HG03045 (cell line): ENCODE results near the gene FIZ1.
A peak's percentile ranks its signal among the peaks of the same experiment; 100 is the strongest.
"Not testable (repeated sequence)": the region's sequence is repeated elsewhere in the genome, so short reads cannot be mapped to it uniquely, and the experiment has no call there.

ENCODE experiments used
- ATAC-seq: cut with Tn5 transposase; IDR thresholded peaks from one replicate; pipeline ENCODE4 v1.9.1; 2021; ENCODE audit warnings: mild to moderate bottlenecking, moderate library complexity; ENCODE audit not compliant: unreplicated experiment

FIZ1 gene

GRCh38 chr19:55596304-55596703, 3.0 kb downstream of the FIZ1 start:
- no peak for ATAC-seq

GRCh38 chr19:55594996-55595545, 4.2 kb downstream of the FIZ1 start:
- no peak for ATAC-seq

GRCh38 chr19:55593096-55593772, 6.1 kb downstream of the FIZ1 start:
- no peak for ATAC-seq

- ATAC-seq, result no peak
Measured at GRCh38 chr19:55592391-55593090, 6.8 kb downstream of the FIZ1 start.

- ATAC-seq, result no peak
Measured at GRCh38 chr19:55591555-55591954, 7.8 kb downstream of the FIZ1 start.

DNA sequence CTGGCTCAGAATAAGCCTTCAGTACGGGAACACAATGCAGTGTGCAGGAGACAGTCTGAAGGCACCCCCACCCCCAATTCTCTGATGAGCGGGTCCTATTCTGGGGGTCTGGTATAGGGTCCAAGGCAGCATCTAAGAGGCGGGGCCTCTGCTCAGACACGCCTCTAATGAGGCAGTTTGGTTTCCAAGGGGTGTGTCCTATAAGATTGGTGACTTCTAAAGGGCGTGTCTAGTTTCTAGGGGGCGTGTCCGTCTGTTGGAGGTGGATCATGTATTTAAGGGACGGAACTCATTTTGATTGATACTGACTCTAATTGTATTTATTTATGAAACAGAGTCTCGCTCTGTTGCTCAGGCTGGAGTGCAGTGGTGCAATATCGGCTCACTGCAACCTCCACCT, 8.7 kb downstream of the FIZ1 start:
- no peak for ATAC-seq

- no peak for ATAC-seq
Measured at GRCh38 chr19:55590109-55590508, 9.2 kb downstream of the FIZ1 start.

DNA sequence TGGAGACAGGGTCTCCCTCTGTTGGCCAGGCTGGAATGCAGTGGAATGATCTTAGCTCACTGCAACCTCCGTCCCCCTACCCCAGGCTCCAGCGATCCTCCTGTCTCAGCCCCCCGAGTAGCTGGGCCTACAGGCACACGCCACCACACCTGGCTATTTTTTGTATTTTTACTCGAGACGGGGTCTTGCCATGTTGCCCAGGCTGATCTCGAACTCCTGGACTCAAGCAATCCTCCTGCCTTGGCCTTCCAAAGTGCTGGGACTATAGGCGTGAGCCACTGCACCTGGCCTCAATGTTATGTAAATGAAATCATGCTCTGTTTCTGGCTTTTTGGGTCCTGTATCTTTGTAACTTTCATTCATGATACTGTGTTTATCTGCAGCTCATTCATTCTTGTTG, 10.6 kb downstream of the FIZ1 start:
- no peak for ATAC-seq

- ATAC-seq, result peak; percentile 82
Measured at GRCh38 chr19:55586976-55587668, 12.2 kb downstream of the FIZ1 start.

- ATAC-seq, result no peak
Measured at GRCh38 chr19:55585658-55586339, 13.5 kb downstream of the FIZ1 start.

GRCh38 chr19:55584871-55585270, 14.4 kb downstream of the FIZ1 start:
- no peak for ATAC-seq

DNA sequence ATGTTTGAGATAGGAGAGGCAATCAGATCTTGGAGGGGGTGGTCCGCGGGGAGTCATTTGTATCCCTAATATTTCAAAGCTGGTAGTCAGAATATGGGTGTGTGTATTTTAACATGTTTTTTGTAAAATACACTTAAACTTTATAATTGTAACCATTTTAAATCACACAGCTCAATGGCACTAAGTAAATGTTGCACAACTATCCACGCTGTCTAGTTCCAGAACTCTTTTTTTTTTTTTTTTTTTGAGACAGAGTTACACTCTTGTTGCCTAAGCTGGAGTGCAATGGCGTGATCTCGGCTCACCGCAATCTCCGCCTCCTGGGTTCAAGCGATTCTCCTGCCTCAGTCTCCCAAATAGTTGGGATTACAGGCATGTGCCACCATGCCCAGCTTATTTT, 15.4 kb downstream of the FIZ1 start:
- not testable (repeated sequence) for ATAC-seq

DNA sequence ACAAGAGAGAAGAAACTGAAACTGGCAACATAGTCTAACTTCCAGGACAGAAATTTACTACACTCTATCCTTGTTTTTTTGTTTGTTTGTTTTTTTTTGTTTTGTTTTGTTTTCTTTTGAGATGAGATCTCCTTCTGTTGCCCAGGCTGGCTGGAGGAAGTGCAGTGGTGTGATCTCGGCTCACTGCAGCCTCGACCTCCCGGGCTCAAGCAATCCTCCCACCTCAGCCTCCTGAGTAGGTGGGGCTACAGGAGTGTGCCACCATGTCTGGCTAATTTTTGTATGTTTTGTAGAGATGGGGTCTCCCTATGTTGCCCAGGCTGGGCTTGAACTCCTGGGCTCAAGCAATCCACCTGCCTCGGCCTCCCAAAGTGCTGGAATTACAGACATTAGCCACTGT, 17.0 kb downstream of the FIZ1 start:
- not testable (repeated sequence) for ATAC-seq

GRCh38 chr19:55581823-55582223, 17.5 kb downstream of the FIZ1 start:
- no peak for ATAC-seq

DNA sequence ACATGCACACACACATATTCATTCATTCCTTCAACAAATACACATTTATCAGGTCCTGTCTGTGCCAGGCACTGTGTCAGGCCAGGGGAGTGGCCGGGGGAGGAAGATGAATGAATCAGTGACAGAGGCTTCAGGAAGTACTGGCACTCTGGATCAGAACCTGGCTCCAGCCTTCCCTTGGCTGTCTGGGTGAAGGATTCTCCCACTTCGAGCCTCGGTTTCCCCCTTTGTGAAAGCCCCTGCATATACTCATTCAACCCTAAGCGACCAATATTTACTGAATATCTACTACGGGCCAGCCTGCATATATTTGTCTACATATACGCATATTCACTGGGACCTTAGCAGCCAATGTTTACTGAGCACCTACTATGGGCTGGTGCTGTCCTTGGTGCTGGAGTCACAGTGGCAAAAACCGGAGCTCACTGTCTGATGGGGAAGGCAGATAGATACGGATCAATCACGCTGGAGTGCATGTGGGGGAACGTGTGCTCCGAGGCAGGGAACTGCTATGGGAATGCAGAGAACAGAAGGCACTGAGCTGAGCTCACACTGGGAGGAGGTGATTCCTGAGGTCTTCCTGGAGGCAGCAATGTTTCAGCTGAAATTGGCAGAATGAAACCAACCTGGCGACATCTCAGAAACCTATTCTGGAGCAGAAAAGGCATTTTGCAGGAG, 18.0 kb downstream of the FIZ1 start:
- ATAC-seq, result no peak

- peak; percentile 37 for ATAC-seq
Measured at GRCh38 chr19:55580628-55581144, 18.6 kb downstream of the FIZ1 start, which contains the start of gene ZNF579. Gene ZNF579, minus strand, starts transcription at chr19:55580848. Its CDS starts 1,209 bp downstream, at chr19:55579639.

GRCh38 chr19:55579766-55580621, 19.3 kb downstream of the FIZ1 start:
- peak; percentile 25 for ATAC-seq

- no peak for ATAC-seq
Measured at GRCh38 chr19:55578761-55579747, 20.3 kb downstream of the FIZ1 start.
